ENCODE data around the gene CALR.
"Not testable (repeated sequence)": the region's sequence is repeated elsewhere in the genome, so short reads cannot be mapped to it uniquely, and the experiment has no call there.

CALR gene

DNA sequence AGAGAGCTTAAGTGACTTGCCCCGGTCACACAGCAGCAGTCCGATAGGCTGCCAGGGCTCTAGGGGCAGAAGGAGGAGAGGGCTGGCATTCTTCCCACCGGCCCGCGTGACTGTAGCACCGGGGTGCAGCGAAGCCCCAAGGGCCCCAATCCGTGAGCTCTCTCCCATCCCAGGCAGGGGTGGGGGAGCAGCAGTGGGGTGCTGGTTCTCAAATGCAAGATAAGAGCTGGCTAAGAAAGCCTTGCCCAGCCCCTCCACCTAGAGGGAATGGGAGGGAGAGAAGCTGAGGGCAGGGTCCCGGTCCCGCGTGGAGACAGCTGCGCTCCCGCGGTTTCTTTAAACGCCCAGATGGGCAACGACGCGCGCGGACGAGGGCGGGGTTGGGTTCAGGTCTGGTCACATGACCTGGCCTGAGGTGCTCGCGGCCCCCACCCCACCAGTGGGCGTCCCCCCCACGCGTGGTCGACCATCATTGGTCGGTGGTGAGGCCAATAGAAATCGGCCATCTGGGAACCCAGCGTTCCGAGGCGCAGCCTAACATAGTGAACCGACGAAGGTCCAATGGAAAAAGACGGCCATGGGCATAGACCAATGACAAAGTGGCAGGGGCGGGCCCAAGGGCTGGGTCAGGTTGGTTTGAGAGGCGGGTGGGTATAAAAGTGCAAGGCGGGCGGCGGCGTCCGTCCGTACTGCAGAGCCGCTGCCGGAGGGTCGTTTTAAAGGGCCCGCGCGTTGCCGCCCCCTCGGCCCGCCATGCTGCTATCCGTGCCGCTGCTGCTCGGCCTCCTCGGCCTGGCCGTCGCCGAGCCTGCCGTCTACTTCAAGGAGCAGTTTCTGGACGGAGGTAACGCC lies at the start of gene CALR:
Gene CALR, plus strand, starts transcription at position 683 of the 852 bp plus-strand sequence. Its CDS starts 71 bp downstream, at position 754.
- peak; percentile 99 for DNase-seq

GRCh38 chr19:12890299-12890786 lies 48.1 kb upstream of the CALR start:
- DNase-seq: not testable (repeated sequence)

DNA sequence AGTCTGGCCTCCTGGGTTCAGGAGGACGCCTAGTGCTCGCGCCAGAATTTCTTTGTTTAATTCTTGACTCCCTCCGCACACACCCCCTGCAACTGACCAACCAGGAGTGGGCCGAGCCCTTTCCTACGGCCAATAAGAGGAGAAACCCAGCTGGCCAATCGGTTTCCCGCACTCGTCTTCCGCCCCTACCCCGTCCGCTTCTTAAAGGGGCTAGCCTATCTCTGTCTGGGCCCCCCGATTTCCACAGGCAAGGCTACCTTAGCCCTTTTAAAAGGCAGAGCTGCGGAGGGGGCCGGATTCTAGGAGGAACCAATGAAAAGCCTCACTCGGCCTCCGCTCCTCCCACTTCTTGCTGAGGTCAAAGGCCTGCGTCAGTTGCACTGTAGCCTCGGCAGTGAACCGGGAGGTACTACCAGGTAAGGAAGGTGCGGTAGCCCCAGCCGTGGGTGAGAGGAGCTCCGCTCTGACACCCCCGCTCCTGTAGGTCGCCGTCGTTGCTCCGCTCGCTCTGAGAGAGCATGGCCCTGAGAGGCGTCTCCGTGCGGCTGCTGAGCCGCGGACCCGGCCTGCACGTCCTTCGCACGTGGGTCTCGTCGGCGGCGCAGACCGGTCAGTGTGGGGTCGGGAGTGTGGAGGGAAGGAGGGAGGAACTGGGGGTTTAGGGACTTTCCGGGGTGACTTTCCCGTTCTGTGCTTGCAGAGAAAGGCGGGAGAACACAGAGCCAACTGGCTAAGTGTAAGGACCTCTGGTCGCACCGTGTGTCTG lies 47.4 kb upstream of the CALR start, which contains the start of gene GCDH:
Gene GCDH, plus strand, starts transcription at position 374 of the 766 bp plus-strand sequence. Its CDS starts 145 bp downstream, at position 519.
- peak; percentile 99 for DNase-seq

DNA sequence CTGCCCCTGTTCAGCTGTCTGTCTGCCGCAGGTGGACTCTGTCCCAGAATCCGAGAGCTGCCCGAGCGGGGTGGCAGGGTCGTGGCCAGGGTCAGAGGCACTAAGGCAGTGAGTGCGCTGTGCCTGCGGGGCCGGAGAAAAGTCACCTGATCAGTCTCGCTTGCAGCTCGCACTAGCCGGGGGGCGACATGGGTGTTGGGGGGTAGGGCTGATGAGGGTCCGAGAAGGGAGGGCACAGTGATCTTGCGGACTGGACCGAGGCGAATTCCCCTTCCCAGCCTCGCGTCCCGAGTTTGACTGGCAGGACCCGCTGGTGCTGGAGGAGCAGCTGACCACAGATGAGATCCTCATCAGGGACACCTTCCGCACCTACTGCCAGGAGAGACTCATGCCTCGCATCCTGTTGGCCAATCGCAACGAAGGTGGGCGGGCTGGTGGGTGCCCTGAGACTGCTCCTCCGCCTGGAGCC lies 46.8 kb upstream of the CALR start:
- no peak for DNase-seq

DNA sequence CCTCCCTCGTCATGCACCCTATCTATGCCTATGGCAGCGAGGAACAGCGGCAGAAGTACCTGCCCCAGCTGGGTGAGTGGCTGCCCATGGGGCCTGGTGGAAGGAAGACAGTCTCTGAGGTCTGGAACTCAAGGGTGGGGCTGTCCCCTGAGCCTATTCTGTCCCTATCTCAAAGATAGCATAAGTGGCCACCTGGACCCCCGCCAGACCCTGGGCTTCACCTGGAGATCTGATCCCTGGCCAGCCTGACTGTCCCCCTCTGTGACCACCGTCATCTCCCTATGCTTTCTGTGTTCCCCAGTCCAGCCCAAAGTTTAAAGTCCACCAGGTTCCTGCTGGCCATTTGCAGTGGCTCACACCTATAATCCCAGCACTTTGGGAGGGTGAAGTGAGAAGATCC lies 44.8 kb upstream of the CALR start:
- no peak for DNase-seq

GRCh38 chr19:12896460-12896859 lies 41.9 kb upstream of the CALR start:
- no peak for DNase-seq

GRCh38 chr19:12899891-12900518 lies 38.4 kb upstream of the CALR start:
- no peak for DNase-seq

- DNase-seq: no peak
Observed at GRCh38 chr19:12907166-12907565, 31.2 kb upstream of the CALR start.

DNA sequence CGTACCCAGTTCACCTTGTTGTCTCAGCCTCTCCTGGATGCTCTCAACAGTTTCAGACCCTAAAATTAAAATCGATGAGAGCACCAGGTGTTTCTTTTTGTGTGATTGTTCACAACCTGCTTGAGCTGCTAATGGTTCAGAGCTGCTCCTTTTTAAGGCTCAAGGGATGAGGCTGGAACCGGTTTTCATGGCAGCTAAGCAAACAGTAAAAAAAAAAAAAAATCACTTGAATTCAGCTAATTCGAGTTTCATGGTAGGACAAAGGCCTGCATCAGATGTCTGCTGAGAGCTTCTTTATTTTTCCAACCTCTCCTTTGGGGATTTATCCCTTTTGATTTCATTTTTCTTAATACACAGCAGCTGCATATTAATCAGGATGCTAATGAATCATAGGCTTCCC lies 25.8 kb upstream of the CALR start:
- DNase-seq: peak; percentile 95

DNA sequence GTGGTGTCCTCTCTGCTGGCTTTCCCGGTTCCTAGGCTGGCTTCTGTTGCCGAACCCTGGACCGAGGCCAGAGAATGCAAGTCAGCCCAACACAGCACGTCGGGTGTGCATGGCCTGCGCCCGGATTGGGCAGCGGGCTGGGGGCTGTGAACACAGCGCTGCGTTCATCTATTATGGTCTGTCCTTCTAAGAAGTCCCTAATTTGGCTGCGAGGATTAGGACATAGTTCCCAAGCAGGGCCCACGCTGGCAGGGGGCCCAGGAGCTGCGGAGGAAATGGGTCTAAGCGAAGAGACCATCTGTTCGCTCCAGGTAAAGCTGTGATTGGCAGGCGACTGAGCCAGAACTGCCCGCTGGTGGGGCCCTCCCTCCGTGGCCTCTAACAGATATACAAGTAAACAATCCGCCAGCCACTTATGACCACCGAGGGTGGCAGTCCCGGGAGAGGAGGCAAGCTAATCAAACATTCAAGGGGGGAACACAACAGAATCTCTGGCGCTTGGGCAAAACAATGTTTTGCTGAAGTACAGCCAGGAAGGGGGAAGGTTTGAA lies 25.3 kb upstream of the CALR start:
- peak; percentile 99 for DNase-seq

- DNase-seq: peak; percentile 82
Observed at GRCh38 chr19:12913851-12914690, 24.3 kb upstream of the CALR start.

DNA sequence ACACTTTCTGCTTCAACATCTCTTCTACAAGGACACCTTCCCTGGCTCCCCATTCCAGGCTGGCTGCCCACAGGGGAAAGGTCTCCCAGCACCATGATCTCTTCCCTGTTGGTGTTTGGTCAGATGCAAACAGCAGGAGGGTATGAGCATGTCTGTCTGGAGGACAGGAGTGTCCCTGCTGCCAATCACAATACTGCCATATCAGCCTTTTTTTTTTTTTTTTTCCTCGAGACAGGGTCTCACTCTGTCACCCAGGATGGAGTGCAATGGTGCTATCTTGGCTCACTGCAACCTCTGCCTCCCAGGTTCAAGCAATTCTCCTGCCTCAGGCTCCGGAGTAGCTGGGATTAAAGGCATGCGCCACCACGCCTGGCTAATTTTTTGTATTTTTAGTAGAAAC lies 22.5 kb upstream of the CALR start:
- not testable (repeated sequence) for DNase-seq

- no peak for DNase-seq
Observed at GRCh38 chr19:12918253-12918652, 20.2 kb upstream of the CALR start.

DNA sequence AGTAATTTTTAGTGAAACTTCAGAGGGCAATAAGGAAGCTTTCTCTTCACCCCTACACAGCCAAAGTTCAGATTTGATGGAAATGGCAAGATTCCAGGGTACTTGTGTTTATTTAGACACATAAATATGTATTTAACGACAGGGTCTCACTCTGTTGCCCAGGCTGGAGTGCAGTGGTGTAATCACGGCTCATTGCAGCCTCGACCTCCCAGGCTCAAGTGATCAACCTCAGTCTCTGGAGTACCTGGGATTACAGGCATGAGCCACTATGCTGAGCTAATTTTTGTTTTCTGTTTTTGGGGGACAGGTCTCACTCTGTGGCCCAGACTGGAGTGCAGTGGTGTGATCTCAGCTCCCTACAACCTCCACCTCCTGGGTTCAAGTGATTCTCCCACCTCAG lies 17.4 kb upstream of the CALR start:
- DNase-seq: no peak

- DNase-seq: no peak
Observed at GRCh38 chr19:12922959-12923358, 15.4 kb upstream of the CALR start.

GRCh38 chr19:12924621-12925310 lies 13.6 kb upstream of the CALR start:
- DNase-seq: no peak

- DNase-seq: no peak
Observed at GRCh38 chr19:12930002-12930645, 8.3 kb upstream of the CALR start.

- DNase-seq: no peak
Observed at GRCh38 chr19:12932392-12933286, 5.8 kb upstream of the CALR start.

DNA sequence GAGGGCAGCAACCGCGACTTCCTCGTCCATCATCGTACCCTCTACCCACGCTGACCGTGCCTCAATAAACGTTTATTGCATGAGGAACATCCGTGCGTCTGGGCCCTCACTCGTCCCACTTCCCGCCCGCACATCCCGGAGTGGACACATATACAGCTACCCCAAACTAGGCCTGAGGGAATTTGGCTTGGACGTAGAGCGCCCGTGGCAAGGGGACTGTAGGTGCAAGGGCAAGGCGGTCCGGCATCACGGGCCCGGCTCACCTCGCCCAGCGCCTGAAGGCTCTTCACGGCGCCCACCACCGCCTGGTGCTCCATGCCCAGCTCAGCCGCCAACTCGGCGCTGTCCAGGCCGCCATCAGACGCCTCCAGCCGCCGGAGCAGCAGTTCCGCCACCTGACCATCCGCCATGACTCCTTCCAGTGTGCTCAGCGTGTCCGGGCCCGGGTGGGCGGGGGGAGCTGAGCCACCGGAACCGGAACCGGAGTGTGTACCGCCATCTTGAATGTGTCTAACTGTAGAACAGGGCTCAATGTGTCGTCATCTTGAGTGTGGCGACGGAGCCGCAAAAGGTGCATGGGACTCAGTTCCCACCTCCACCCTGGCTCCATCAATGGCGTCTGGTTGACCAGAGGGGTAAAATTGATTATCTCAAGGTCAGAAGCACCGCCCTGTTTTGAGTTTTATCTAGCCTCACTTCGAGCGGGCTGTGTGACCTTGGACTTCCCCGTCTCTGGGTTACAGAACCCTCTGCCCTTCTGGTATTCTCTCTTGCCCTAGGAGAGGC lies 4.9 kb upstream of the CALR start, which contains the start of gene FARSA:
Gene FARSA, minus strand, starts transcription at position 425 of the 786 bp plus-strand sequence. Its CDS starts 15 bp downstream, at position 410.
- DNase-seq: peak; percentile 94

Measured in NCI-H2029 (cell line).